HS-27A (cell line): ENCODE data around the gene S100A12.

Experiments used
- DNase-seq: peaks from one replicate; pipeline ENCODE4 v3.0.0-alpha.2; 2012; ENCODE audit warnings: low read depth, missing footprints

Gene S100A12

GRCh38 chr1:153368495-153368894 is 6.9 kb downstream of the S100A12 start:
- DNase-seq: no peak

- DNase-seq: no peak
These were observed 8.3 kb downstream of the S100A12 start for GRCh38 chr1:153367090-153367489.

GRCh38 chr1:153366261-153366660 is 9.2 kb downstream of the S100A12 start:
- DNase-seq: no peak

- no peak for DNase-seq
These were observed 9.7 kb downstream of the S100A12 start for GRCh38 chr1:153365696-153366095.

GRCh38 chr1:153364766-153365666 is 10.4 kb downstream of the S100A12 start:
- DNase-seq: no peak

GRCh38 chr1:153364156-153364555 is 11.3 kb downstream of the S100A12 start:
- DNase-seq: no peak

- no peak for DNase-seq
These were observed 11.8 kb downstream of the S100A12 start for GRCh38 chr1:153363641-153364040.

- DNase-seq: no peak
These were observed 13.1 kb downstream of the S100A12 start for GRCh38 chr1:153362187-153362775.

- no peak for DNase-seq
These were observed 13.8 kb downstream of the S100A12 start for GRCh38 chr1:153361480-153362109.

- no peak for DNase-seq
These were observed 14.6 kb downstream of the S100A12 start for GRCh38 chr1:153360592-153361479.

GRCh38 chr1:153360190-153360589 is 15.2 kb downstream of the S100A12 start:
- DNase-seq: no peak

- no peak for DNase-seq
These were observed 16.2 kb downstream of the S100A12 start for GRCh38 chr1:153359241-153359640.

- no peak for DNase-seq
These were observed 16.8 kb downstream of the S100A12 start for GRCh38 chr1:153358691-153358975.

- DNase-seq: no peak
These were observed 17.3 kb downstream of the S100A12 start, which contains the start of gene S100A9 for GRCh38 chr1:153357853-153358690. Gene S100A9 (plus strand): TSS chr1:153357854. CDS start chr1:153358284, 430 bp downstream.

GRCh38 chr1:153357076-153357852 is 18.2 kb downstream of the S100A12 start:
- DNase-seq: no peak

- no peak for DNase-seq
These were observed 18.9 kb downstream of the S100A12 start for GRCh38 chr1:153356392-153357075.

- DNase-seq: no peak
These were observed 19.9 kb downstream of the S100A12 start for GRCh38 chr1:153355445-153356071.

GRCh38 chr1:153354515-153355193 is 20.8 kb downstream of the S100A12 start:
- no peak for DNase-seq
